Mucosa of stomach (tissue), 1 donor: ENCODE data around the gene MYL6B.

Experiments used
- H3K27me3 ChIP-seq: one replicate; pipeline ENCODE4 v1.7.0; 2013; ENCODE audit warnings: mild to moderate bottlenecking, low read length; ENCODE audit not compliant: control insufficient read depth, insufficient read depth
- H3K36me3 ChIP-seq: one replicate; pipeline ENCODE4 v1.7.0; 2013; ENCODE audit warnings: low read length; ENCODE audit not compliant: control insufficient read depth, insufficient read depth
- H3K4me1 ChIP-seq: one replicate; pipeline ENCODE4 v1.7.0; 2013; ENCODE audit warnings: mild to moderate bottlenecking, low read length; ENCODE audit not compliant: control insufficient read depth, insufficient read depth
- H3K4me3 ChIP-seq: one replicate; pipeline ENCODE4 v1.7.0; 2013; ENCODE audit warnings: low read length
- H3K9ac ChIP-seq: one replicate; pipeline ENCODE4 v1.7.0; 2013; ENCODE audit warnings: mild to moderate bottlenecking, low read length, moderate library complexity
- H3K9me3 ChIP-seq: one replicate; pipeline ENCODE4 v1.7.0; 2013; ENCODE audit warnings: mild to moderate bottlenecking, low read length, moderate library complexity; ENCODE audit not compliant: control insufficient read depth
- donor health status: Pancreatic carcinoma.

Gene MYL6B

GRCh38 chr12:56127485-56127887 lies 24.9 kb upstream of the MYL6B start:
- Histone ChIP-seq H3K9ac (peak overlapping the region; percentile 48), H3K27me3 (no peaks in the 10 kb centered on the region), H3K9me3 (no peaks in the 10 kb centered on the region), H3K4me3 (peak overlapping the region; percentile 1), H3K36me3 (peaks cover 14% of the 10 kb centered on the region), H3K4me1 (peaks cover 22% of the 10 kb centered on the region)

GRCh38 chr12:56127888-56128669 lies 24.3 kb upstream of the MYL6B start, which contains the start of gene ESYT1:
ESYT1 (plus strand) TSS chr12:56128267; CDS start chr12:56128320, 53 bp downstream.
- H3K9me3 ChIP-seq, result no peaks in the 10 kb centered on the region
- peaks cover 22% of the 10 kb centered on the region for H3K4me1 ChIP-seq

GRCh38 chr12:56128670-56129205 lies 23.6 kb upstream of the MYL6B start:
- peaks cover 15% of the 10 kb centered on the region for H3K36me3 ChIP-seq
- H3K4me1 ChIP-seq, result peaks cover 22% of the 10 kb centered on the region
- peak overlapping the region; percentile 83 for H3K4me3 ChIP-seq
- no peaks in the 10 kb centered on the region for H3K27me3 ChIP-seq
- peak overlapping the region; percentile 79 for H3K9ac ChIP-seq
- H3K9me3 ChIP-seq, result no peaks in the 10 kb centered on the region

More at GRCh38 chr12:56127888-56128669, 24.3 kb upstream of the MYL6B start, which contains the start of gene ESYT1:
- Histone ChIP-seq H3K4me3 (peak within 1 kb of the TSS; percentile 83), H3K27me3 (no peaks in the 10 kb centered on the region), H3K9ac (peak within 1 kb of the TSS; percentile 79), H3K36me3 (peaks cover 14% of the 10 kb centered on the region)

GRCh38 chr12:56129206-56129941 lies 23.0 kb upstream of the MYL6B start:
- peaks cover 21% of the 10 kb centered on the region for H3K36me3 ChIP-seq
- H3K4me1 ChIP-seq, result peaks cover 22% of the 10 kb centered on the region
- peak overlapping the region; percentile 83 for H3K4me3 ChIP-seq
- no peaks in the 10 kb centered on the region for H3K9me3 ChIP-seq
- H3K9ac ChIP-seq, result peak overlapping the region; percentile 79
- no peaks in the 10 kb centered on the region for H3K27me3 ChIP-seq

- Histone ChIP-seq H3K9ac (peak overlapping the region; percentile 79), H3K4me3 (no peak overlapping the region), H3K27me3 (no peaks in the 10 kb centered on the region), H3K9me3 (no peaks in the 10 kb centered on the region), H3K36me3 (peaks cover 23% of the 10 kb centered on the region), H3K4me1 (peaks cover 22% of the 10 kb centered on the region)
Measured at GRCh38 chr12:56129942-56130495, 22.4 kb upstream of the MYL6B start.

GRCh38 chr12:56130876-56131275 lies 21.5 kb upstream of the MYL6B start:
- Histone ChIP-seq H3K9ac (no peak overlapping the region), H3K36me3 (peaks cover 23% of the 10 kb centered on the region)

GRCh38 chr12:56134897-56135296 lies 17.5 kb upstream of the MYL6B start:
- Histone ChIP-seq H3K9ac (no peak overlapping the region), H3K4me1 (no peaks in the 10 kb centered on the region), H3K9me3 (no peaks in the 10 kb centered on the region), H3K27me3 (no peaks in the 10 kb centered on the region), H3K4me3 (no peak overlapping the region), H3K36me3 (peaks cover 23% of the 10 kb centered on the region)

More at GRCh38 chr12:56130876-56131275, 21.5 kb upstream of the MYL6B start:
- Histone ChIP-seq H3K9me3 (no peaks in the 10 kb centered on the region), H3K27me3 (no peaks in the 10 kb centered on the region), H3K4me1 (peaks cover 22% of the 10 kb centered on the region), H3K4me3 (no peak overlapping the region)

- Histone ChIP-seq H3K4me3 (no peak overlapping the region), H3K9me3 (no peaks in the 10 kb centered on the region), H3K9ac (no peak overlapping the region), H3K4me1 (no peaks in the 10 kb centered on the region), H3K36me3 (peaks cover 14% of the 10 kb centered on the region), H3K27me3 (no peaks in the 10 kb centered on the region)
Measured at GRCh38 chr12:56137853-56138571, 14.4 kb upstream of the MYL6B start.

GRCh38 chr12:56141946-56142784 lies 10.2 kb upstream of the MYL6B start:
- Histone ChIP-seq H3K9me3 (no peaks in the 10 kb centered on the region), H3K4me1 (no peaks in the 10 kb centered on the region), H3K36me3 (peaks cover 8% of the 10 kb centered on the region), H3K4me3 (no peak overlapping the region), H3K9ac (no peak overlapping the region), H3K27me3 (no peaks in the 10 kb centered on the region)

- no peak overlapping the region for H3K4me3 ChIP-seq
- H3K9ac ChIP-seq, result no peak overlapping the region
- no peaks in the 10 kb centered on the region for H3K4me1 ChIP-seq
- peaks cover 8% of the 10 kb centered on the region for H3K36me3 ChIP-seq
- no peaks in the 10 kb centered on the region for H3K27me3 ChIP-seq
- H3K9me3 ChIP-seq, result no peaks in the 10 kb centered on the region
Measured at GRCh38 chr12:56143217-56143616, 9.2 kb upstream of the MYL6B start.

GRCh38 chr12:56143870-56144269 lies 8.5 kb upstream of the MYL6B start:
- peaks cover 8% of the 10 kb centered on the region for H3K36me3 ChIP-seq
- no peaks in the 10 kb centered on the region for H3K9me3 ChIP-seq
- no peaks in the 10 kb centered on the region for H3K27me3 ChIP-seq
- no peaks in the 10 kb centered on the region for H3K4me1 ChIP-seq
- H3K4me3 ChIP-seq, result no peak overlapping the region
- no peak overlapping the region for H3K9ac ChIP-seq
